Skeletal muscle cell (primary cell): ENCODE results near the gene MIOX.

Source experiments
- DNase-seq: peaks from one replicate; pipeline ENCODE4 v3.0.0-alpha.2; 2010; ENCODE audit warnings: low read depth
- H3K4me3 ChIP-seq: 2 replicates; pipeline ENCODE4 v1.5.1; 2011; ENCODE audit warnings: low read depth, mild to moderate bottlenecking, control low read depth, low read length, moderate library complexity

MIOX gene

GRCh38 chr22:50535113-50535512 lies 48.5 kb downstream of the MIOX start:
- DNase-seq, result no peak
- no peak overlapping the region for H3K4me3 ChIP-seq

- no peak for DNase-seq
- no peak overlapping the region for H3K4me3 ChIP-seq
Measured at GRCh38 chr22:50536226-50536625, 49.6 kb downstream of the MIOX start.

- no peak overlapping the region for H3K4me3 ChIP-seq
- DNase-seq, result no peak
Measured at GRCh38 chr22:50537765-50538164, 51.1 kb downstream of the MIOX start.
